ENCODE measurements around the gene HTRA1.
A peak's percentile ranks its signal among the peaks of the same experiment; 100 is the strongest.

HTRA1 gene

GRCh38 chr10:122450353-122450990 is 10.9 kb upstream of the HTRA1 start:
- intact Hi-C loops (cut with DNase I): no loop called here

GRCh38 chr10:122454071-122454470 is 7.3 kb upstream of the HTRA1 start:
- DNase-seq: no peak
- intact Hi-C loops (cut with DNase I): no loop called here

More at GRCh38 chr10:122450353-122450990, 10.9 kb upstream of the HTRA1 start:
- peak in 1 of 42 donors; percentile 61 for DNase-seq

- intact Hi-C loops (cut with DNase I): no loop called here
These were observed 6.7 kb upstream of the HTRA1 start, which contains the start of gene ARMS2 for GRCh38 chr10:122454603-122455080. ARMS2 (plus strand) TSS chr10:122454653; CDS start chr10:122454728, 75 bp downstream.

GRCh38 chr10:122455376-122456079 is 5.8 kb upstream of the HTRA1 start:
- DNase-seq: peak in 1 of 42 donors; percentile 22
- intact Hi-C loops (cut with DNase I): no loop called here

More at GRCh38 chr10:122454603-122455080, 6.7 kb upstream of the HTRA1 start, which contains the start of gene ARMS2:
- peak in 1 of 42 donors; percentile 34 for DNase-seq

GRCh38 chr10:122457934-122458333 is 3.4 kb upstream of the HTRA1 start:
- intact Hi-C loops (cut with DNase I): no loop called here
- peak in 6 of 42 donors; percentile 11 to 80 (median 52) for DNase-seq

GRCh38 chr10:122458693-122459092 is 2.7 kb upstream of the HTRA1 start:
- intact Hi-C loops (cut with DNase I): no loop called here
- peak in 17 of 42 donors; percentile 30 to 81 (median 59) for DNase-seq

GRCh38 chr10:122459561-122460273 is 1.6 kb upstream of the HTRA1 start:
- intact Hi-C loops (cut with DNase I): loop anchor here (5.0 kb wide), 1 partner anchor 43 kb away; no protein-coding TSS in a partner anchor

GRCh38 chr10:122460891-122461293 is 461 bp upstream of the HTRA1 start:
- peak in 4 of 42 donors; percentile 19 to 70 (median 52) for DNase-seq
- intact Hi-C loops (cut with DNase I): loop anchor here (5.0 kb wide), 1 partner anchor 41 kb away; no protein-coding TSS in a partner anchor

More at GRCh38 chr10:122459561-122460273, 1.6 kb upstream of the HTRA1 start:
- DNase-seq: peak in 1 of 42 donors; percentile 43

- DNase-seq: peak in 6 of 42 donors; percentile 33 to 57 (median 44)
- intact Hi-C loops (cut with DNase I): loop anchor here (5.0 kb wide), 1 partner anchor 40 kb away; no protein-coding TSS in a partner anchor
These were observed 578 bp downstream of the HTRA1 start for GRCh38 chr10:122461729-122462532.

- peak in 15 of 42 donors; percentile 13 to 75 (median 55) for DNase-seq
- intact Hi-C loops (cut with DNase I): loop anchor here (5.0 kb wide), 1 partner anchor 40 kb away; no protein-coding TSS in a partner anchor
These were observed 1.4 kb downstream of the HTRA1 start for GRCh38 chr10:122462533-122463465.

- DNase-seq: peak in 9 of 42 donors; percentile 27 to 72 (median 41)
- intact Hi-C loops (cut with DNase I): loop anchor here (5.0 kb wide), 1 partner anchor 39 kb away; no protein-coding TSS in a partner anchor
These were observed 2.3 kb downstream of the HTRA1 start for GRCh38 chr10:122463466-122464249.

- intact Hi-C loops (cut with DNase I): loop anchor here (5.0 kb wide), 1 partner anchor 38 kb away; no protein-coding TSS in a partner anchor
- DNase-seq: no peak
These were observed 2.8 kb downstream of the HTRA1 start for GRCh38 chr10:122464250-122464510.

- intact Hi-C loops (cut with DNase I): loop anchor here (5.0 kb wide), 1 partner anchor 38 kb away; no protein-coding TSS in a partner anchor
- peak in 1 of 42 donors; percentile 66 for DNase-seq
These were observed 3.2 kb downstream of the HTRA1 start for GRCh38 chr10:122464586-122464985.

GRCh38 chr10:122465401-122466040 is 4.2 kb downstream of the HTRA1 start:
- peak in 1 of 42 donors; percentile 43 for DNase-seq
- intact Hi-C loops (cut with DNase I): no loop called here

GRCh38 chr10:122466951-122467381 is 5.6 kb downstream of the HTRA1 start:
- intact Hi-C loops (cut with DNase I): no loop called here
- DNase-seq: peak in 1 of 42 donors; percentile 58

- peak in 1 of 42 donors; percentile 41 for DNase-seq
- intact Hi-C loops (cut with DNase I): no loop called here
These were observed 6.3 kb downstream of the HTRA1 start for GRCh38 chr10:122467701-122468100.
